HL-60/S4 treated with retinoic acid at 250 ng/mL for 4 days and 3 days (cell line): ENCODE data around the gene CAPZB.

ENCODE experiments used
- in situ Hi-C: fragments of 300-500 bp; cut with MboI; formaldehyde crosslinking; loops from 2 replicates; pipeline ENCODE4 v1.7.0; 2022; ENCODE audit warnings: low sequenced_read_pairs

Gene CAPZB

GRCh38 chr1:19450811-19451515 is 34.4 kb downstream of the CAPZB start:
- in situ Hi-C loops: no loop called here

GRCh38 chr1:19449454-19450228 is 35.7 kb downstream of the CAPZB start:
- in situ Hi-C loops: no loop called here

GRCh38 chr1:19448491-19449439 is 36.6 kb downstream of the CAPZB start:
- in situ Hi-C loops: no loop called here

- in situ Hi-C loops: no loop called here
Measured at GRCh38 chr1:19447550-19447949, 37.8 kb downstream of the CAPZB start.

- in situ Hi-C loops: no loop called here
Measured at GRCh38 chr1:19445417-19446342, 39.7 kb downstream of the CAPZB start.

- in situ Hi-C loops: no loop called here
Measured at GRCh38 chr1:19444296-19445021, 40.9 kb downstream of the CAPZB start.

- in situ Hi-C loops: no loop called here
Measured at GRCh38 chr1:19443326-19443725, 42.0 kb downstream of the CAPZB start.

- in situ Hi-C loops: no loop called here
Measured at GRCh38 chr1:19442154-19443096, 42.9 kb downstream of the CAPZB start.

- in situ Hi-C loops: no loop called here
Measured at GRCh38 chr1:19441048-19441780, 44.1 kb downstream of the CAPZB start.

GRCh38 chr1:19439464-19440171 is 45.7 kb downstream of the CAPZB start:
- in situ Hi-C loops: no loop called here

GRCh38 chr1:19438516-19439195 is 46.7 kb downstream of the CAPZB start:
- in situ Hi-C loops: no loop called here

GRCh38 chr1:19437891-19438294 is 47.4 kb downstream of the CAPZB start:
- in situ Hi-C loops: no loop called here

GRCh38 chr1:19436716-19437476 is 48.4 kb downstream of the CAPZB start:
- in situ Hi-C loops: no loop called here

- in situ Hi-C loops: no loop called here
Measured at GRCh38 chr1:19435851-19436455, 49.4 kb downstream of the CAPZB start.

GRCh38 chr1:19435181-19435580 is 50.2 kb downstream of the CAPZB start:
- in situ Hi-C loops: no loop called here

GRCh38 chr1:19433719-19433998 is 51.7 kb downstream of the CAPZB start:
- in situ Hi-C loops: no loop called here
